GM12872 (cell line): ENCODE measurements around the gene EPHB2.

Experiments used
- CTCF ChIP-seq: IDR thresholded peaks from 3 replicates; pipeline ENCODE4 v1.5.1; 2011; ENCODE audit warnings: low read depth, mild to moderate bottlenecking, low read length, moderate library complexity; ENCODE audit not compliant: insufficient read depth

EPHB2 gene

GRCh38 chr1:22741118-22741517, 30.5 kb downstream of the EPHB2 start:
- no peak for TF ChIP-seq CTCF

GRCh38 chr1:22745669-22746585, 35.3 kb downstream of the EPHB2 start:
- TF ChIP-seq CTCF, result no peak

- TF ChIP-seq CTCF, result no peak
Measured at GRCh38 chr1:22747021-22747734, 36.5 kb downstream of the EPHB2 start.

- TF ChIP-seq CTCF, result no peak
Measured at GRCh38 chr1:22747735-22748073, 37.1 kb downstream of the EPHB2 start.

GRCh38 chr1:22749503-22749902, 38.9 kb downstream of the EPHB2 start:
- 0 out of 3 replicates have a peak, but pooled peaks have one; percentile 15 for TF ChIP-seq CTCF

GRCh38 chr1:22749919-22750684, 39.5 kb downstream of the EPHB2 start:
- no peak for TF ChIP-seq CTCF

GRCh38 chr1:22750685-22751051, 40.0 kb downstream of the EPHB2 start:
- no peak for TF ChIP-seq CTCF
